ENCODE results near the gene STX3. TPM values are rescaled to one million over a fixed set of nuclear protein-coding genes. Genes with fewer than 3 reads are reported as not detected.

STX3 gene
- total and polyA plus RNA-seq, 2 of the 8 experiments (the other 6 are each of a cell fraction or from before 2014, with no cell fraction given): 50.5 to 56.1 TPM

GRCh38 chr11:59807047-59807610 lies 52.0 kb downstream of the STX3 start (continued):
- TF ChIP-seq CHD7 (IDR thresholded peaks at IDR 0.05; ENCODE audit: insufficient replicate concordance, low read length): no peak

Data from H1 (cell line).